ENCODE data around the gene SPOP.

GRCh38 chr17:49698005-49698404 is 20.1 kb upstream of the SPOP start:
- no peak for TF ChIP-seq CTCF (IDR thresholded peaks at IDR 0.05)
- no peak for TF ChIP-seq POLR2AphosphoS5 (IDR thresholded peaks at IDR 0.05; ENCODE audit: low read depth, low read length)
